Neural crest cell (in vitro differentiated cells): Measurements from ENCODE around the gene ZFR2. TPM values are rescaled to one million over a fixed set of nuclear protein-coding genes. Genes with fewer than 3 reads are reported as not detected.

ENCODE experiments used
- DNase-seq: peaks from one replicate; pipeline ENCODE4 v3.0.0; 2021; ENCODE audit warnings: low read depth, mixed read lengths, low spot score
- H3K27ac Mint-ChIP-seq: one replicate; pipeline ENCODE4 v1.8.0; 2021; ENCODE audit warnings: mild to moderate bottlenecking, mixed read lengths; ENCODE audit not compliant: unreplicated experiment
- H3K27me3 Mint-ChIP-seq: 2 replicates; pipeline ENCODE4 v1.8.0; 2021; ENCODE audit warnings: low read depth, mild to moderate bottlenecking, mixed read lengths
- H3K36me3 Mint-ChIP-seq: 2 replicates; pipeline ENCODE4 v1.8.0; 2021; ENCODE audit warnings: low read depth, mild to moderate bottlenecking, mixed read lengths
- H3K4me1 Mint-ChIP-seq: 2 replicates; pipeline ENCODE4 v1.8.0; 2021; ENCODE audit warnings: mixed read lengths
- H3K4me3 Mint-ChIP-seq: one replicate; pipeline ENCODE4 v1.8.0; 2021; ENCODE audit warnings: mild to moderate bottlenecking, mixed read lengths
- H3K9me3 Mint-ChIP-seq: 2 replicates; pipeline ENCODE4 v1.8.0; 2021; ENCODE audit warnings: mixed read lengths
- total RNA-seq: library from RNA; stranded (reverse); gene quantifications from 2 replicates; pipeline ENCODE4 v1.2.1, GENCODE V29; 2021
- TF ChIP-seq, protein P1 (sequence below): fragments of 200-600 bp; sonication (generic); conservative IDR thresholded peaks from 2 replicates; pipeline ENCODE4 v1.5.0; 2021; ENCODE audit warnings: antibody characterized with exemption, mild to moderate bottlenecking

The ZFR2 gene
- total RNA-seq, 1 donor from 2014 or later, result 4.2 TPM

GRCh38 chr19:3840804-3841203 lies 28.0 kb downstream of the ZFR2 start:
- Mint-ChIP-seq H3K27ac (no peak overlapping the region), H3K9me3 (peaks cover 3% of the 10 kb centered on the region), H3K27me3 (peaks cover 2% of the 10 kb centered on the region)

GRCh38 chr19:3839941-3840340 lies 28.9 kb downstream of the ZFR2 start:
- Mint-ChIP-seq H3K27ac (no peak overlapping the region), H3K4me1 (peaks cover 7% of the 10 kb centered on the region), H3K27me3 (peaks cover 2% of the 10 kb centered on the region), H3K36me3 (no peaks in the 10 kb centered on the region), H3K9me3 (peaks cover 3% of the 10 kb centered on the region), H3K4me3 (no peak overlapping the region)
- TF ChIP-seq, protein P1, sequence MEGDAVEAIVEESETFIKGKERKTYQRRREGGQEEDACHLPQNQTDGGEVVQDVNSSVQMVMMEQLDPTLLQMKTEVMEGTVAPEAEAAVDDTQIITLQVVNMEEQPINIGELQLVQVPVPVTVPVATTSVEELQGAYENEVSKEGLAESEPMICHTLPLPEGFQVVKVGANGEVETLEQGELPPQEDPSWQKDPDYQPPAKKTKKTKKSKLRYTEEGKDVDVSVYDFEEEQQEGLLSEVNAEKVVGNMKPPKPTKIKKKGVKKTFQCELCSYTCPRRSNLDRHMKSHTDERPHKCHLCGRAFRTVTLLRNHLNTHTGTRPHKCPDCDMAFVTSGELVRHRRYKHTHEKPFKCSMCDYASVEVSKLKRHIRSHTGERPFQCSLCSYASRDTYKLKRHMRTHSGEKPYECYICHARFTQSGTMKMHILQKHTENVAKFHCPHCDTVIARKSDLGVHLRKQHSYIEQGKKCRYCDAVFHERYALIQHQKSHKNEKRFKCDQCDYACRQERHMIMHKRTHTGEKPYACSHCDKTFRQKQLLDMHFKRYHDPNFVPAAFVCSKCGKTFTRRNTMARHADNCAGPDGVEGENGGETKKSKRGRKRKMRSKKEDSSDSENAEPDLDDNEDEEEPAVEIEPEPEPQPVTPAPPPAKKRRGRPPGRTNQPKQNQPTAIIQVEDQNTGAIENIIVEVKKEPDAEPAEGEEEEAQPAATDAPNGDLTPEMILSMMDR, result no peak
- DNase-seq, result no peak

More at GRCh38 chr19:3840804-3841203, 28.0 kb downstream of the ZFR2 start:
- TF ChIP-seq, protein P1, result no peak
- no peak for DNase-seq
- peaks cover 7% of the 10 kb centered on the region for H3K4me1 Mint-ChIP-seq
- H3K4me3 Mint-ChIP-seq, result no peak overlapping the region
- no peaks in the 10 kb centered on the region for H3K36me3 Mint-ChIP-seq

- Mint-ChIP-seq H3K4me1 (peaks cover 8% of the 10 kb centered on the region), H3K9me3 (peaks cover 3% of the 10 kb centered on the region), H3K27ac (no peak overlapping the region), H3K27me3 (peaks cover 2% of the 10 kb centered on the region), H3K36me3 (no peaks in the 10 kb centered on the region), H3K4me3 (no peak overlapping the region)
- TF ChIP-seq, protein P1, result no peak
- no peak for DNase-seq
These were observed 30.2 kb downstream of the ZFR2 start for GRCh38 chr19:3838661-3839060.

GRCh38 chr19:3837922-3838321 lies 30.9 kb downstream of the ZFR2 start:
- H3K27ac Mint-ChIP-seq, result no peak overlapping the region
- no peak overlapping the region for H3K4me3 Mint-ChIP-seq
- peaks cover 2% of the 10 kb centered on the region for H3K27me3 Mint-ChIP-seq
- peaks cover 3% of the 10 kb centered on the region for H3K9me3 Mint-ChIP-seq
- H3K36me3 Mint-ChIP-seq, result no peaks in the 10 kb centered on the region
- TF ChIP-seq, protein P1, result no peak
- DNase-seq, result no peak
- peaks cover 10% of the 10 kb centered on the region for H3K4me1 Mint-ChIP-seq

DNA sequence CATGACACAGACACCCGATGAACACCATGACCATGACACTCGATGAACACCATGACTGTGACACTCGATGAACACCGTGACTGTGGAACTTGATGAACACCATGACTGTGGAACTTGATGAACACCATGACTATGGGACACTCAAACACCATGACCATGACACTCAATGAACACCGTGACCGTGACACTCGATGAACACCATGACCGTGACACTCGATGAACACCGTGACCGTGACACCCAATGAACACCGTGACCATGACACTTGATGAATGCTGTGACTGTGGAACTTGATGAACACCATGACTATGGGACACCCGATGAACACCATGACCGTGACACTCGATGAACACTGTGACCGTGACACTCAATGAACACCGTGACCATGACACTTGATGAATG lies 31.5 kb downstream of the ZFR2 start:
- DNase-seq, result no peak
- TF ChIP-seq, protein P1, result no peak
- Mint-ChIP-seq H3K4me1 (peaks cover 10% of the 10 kb centered on the region), H3K9me3 (peaks cover 3% of the 10 kb centered on the region), H3K27me3 (peaks cover 2% of the 10 kb centered on the region), H3K36me3 (no peaks in the 10 kb centered on the region), H3K27ac (no peak overlapping the region), H3K4me3 (no peak overlapping the region)

DNA sequence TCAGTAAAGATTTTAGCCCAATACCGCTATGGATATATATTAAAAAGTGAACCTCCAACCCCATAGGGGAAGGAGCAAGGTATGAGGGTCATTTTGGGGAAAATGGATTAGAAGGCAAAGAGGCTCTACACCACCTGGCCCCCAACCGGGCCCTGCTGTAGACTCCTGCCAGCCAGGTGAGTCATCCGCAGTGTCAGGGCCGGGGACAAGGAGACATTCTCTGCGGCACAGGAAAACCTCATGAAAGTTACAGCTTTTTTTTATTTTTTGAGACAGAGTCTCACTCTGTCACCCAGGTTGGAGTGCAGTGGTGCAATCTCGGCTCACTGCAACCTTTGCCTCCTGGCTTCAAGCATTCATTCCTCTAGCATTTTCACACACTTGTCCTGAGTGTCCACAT lies 32.0 kb downstream of the ZFR2 start:
- peaks cover 10% of the 10 kb centered on the region for H3K4me1 Mint-ChIP-seq
- H3K27ac Mint-ChIP-seq, result no peak overlapping the region
- H3K9me3 Mint-ChIP-seq, result peaks cover 3% of the 10 kb centered on the region
- H3K27me3 Mint-ChIP-seq, result peaks cover 2% of the 10 kb centered on the region
- DNase-seq, result no peak
- TF ChIP-seq, protein P1, result no peak
- H3K36me3 Mint-ChIP-seq, result no peaks in the 10 kb centered on the region
- H3K4me3 Mint-ChIP-seq, result no peak overlapping the region
